ENCODE measurements around the gene ZBTB9.

DNA sequence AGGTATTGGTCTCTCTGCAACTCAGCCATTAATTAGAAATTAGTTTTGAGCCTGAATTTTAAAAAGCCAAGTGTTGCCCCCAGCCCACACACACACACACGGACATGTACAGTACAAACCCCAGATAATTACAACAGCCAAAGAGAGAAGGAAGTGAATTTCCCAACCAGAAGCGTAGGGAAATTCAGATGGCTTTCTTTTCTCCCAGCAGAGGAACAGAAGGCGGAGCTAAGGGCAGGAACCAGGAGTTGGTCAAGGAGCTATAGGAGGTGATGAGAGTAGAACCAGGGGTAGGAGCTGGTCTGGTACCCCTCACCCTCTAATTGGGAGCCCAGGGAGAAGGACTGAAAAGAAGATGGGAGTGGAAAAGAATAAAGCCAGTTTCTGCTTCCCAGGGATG is 3.9 kb upstream of the ZBTB9 start:
- TF ChIP-seq, protein P1, sequence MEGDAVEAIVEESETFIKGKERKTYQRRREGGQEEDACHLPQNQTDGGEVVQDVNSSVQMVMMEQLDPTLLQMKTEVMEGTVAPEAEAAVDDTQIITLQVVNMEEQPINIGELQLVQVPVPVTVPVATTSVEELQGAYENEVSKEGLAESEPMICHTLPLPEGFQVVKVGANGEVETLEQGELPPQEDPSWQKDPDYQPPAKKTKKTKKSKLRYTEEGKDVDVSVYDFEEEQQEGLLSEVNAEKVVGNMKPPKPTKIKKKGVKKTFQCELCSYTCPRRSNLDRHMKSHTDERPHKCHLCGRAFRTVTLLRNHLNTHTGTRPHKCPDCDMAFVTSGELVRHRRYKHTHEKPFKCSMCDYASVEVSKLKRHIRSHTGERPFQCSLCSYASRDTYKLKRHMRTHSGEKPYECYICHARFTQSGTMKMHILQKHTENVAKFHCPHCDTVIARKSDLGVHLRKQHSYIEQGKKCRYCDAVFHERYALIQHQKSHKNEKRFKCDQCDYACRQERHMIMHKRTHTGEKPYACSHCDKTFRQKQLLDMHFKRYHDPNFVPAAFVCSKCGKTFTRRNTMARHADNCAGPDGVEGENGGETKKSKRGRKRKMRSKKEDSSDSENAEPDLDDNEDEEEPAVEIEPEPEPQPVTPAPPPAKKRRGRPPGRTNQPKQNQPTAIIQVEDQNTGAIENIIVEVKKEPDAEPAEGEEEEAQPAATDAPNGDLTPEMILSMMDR (IDR thresholded peaks at IDR 0.05; ENCODE audit: insufficient read depth, low read length): no peak
- TF ChIP-seq, protein P2, sequence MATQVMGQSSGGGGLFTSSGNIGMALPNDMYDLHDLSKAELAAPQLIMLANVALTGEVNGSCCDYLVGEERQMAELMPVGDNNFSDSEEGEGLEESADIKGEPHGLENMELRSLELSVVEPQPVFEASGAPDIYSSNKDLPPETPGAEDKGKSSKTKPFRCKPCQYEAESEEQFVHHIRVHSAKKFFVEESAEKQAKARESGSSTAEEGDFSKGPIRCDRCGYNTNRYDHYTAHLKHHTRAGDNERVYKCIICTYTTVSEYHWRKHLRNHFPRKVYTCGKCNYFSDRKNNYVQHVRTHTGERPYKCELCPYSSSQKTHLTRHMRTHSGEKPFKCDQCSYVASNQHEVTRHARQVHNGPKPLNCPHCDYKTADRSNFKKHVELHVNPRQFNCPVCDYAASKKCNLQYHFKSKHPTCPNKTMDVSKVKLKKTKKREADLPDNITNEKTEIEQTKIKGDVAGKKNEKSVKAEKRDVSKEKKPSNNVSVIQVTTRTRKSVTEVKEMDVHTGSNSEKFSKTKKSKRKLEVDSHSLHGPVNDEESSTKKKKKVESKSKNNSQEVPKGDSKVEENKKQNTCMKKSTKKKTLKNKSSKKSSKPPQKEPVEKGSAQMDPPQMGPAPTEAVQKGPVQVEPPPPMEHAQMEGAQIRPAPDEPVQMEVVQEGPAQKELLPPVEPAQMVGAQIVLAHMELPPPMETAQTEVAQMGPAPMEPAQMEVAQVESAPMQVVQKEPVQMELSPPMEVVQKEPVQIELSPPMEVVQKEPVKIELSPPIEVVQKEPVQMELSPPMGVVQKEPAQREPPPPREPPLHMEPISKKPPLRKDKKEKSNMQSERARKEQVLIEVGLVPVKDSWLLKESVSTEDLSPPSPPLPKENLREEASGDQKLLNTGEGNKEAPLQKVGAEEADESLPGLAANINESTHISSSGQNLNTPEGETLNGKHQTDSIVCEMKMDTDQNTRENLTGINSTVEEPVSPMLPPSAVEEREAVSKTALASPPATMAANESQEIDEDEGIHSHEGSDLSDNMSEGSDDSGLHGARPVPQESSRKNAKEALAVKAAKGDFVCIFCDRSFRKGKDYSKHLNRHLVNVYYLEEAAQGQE (IDR thresholded peaks at IDR 0.05; ENCODE audit: insufficient replicate concordance, low read depth): no peak
